Panc1 (cell line): ENCODE measurements around the gene MLKL. TPM values are rescaled to one million over a fixed set of nuclear protein-coding genes. Genes with fewer than 3 reads are reported as not detected.

ENCODE experiments used
- ATAC-seq: fragments of 200-7000 bp; cut with Tn5 transposase; 2 replicates; pipeline ENCODE4 v1.9.1; 2020; ENCODE audit warnings: mild to moderate bottlenecking, moderate library complexity
- BruUV-seq: library from RNA; stranded (reverse); fragments of 400-500 nt; replicated peaks from 2 replicates; lab custom pipeline; 2021; lab: Mats Ljungman, UMichigan
- CTCF ChIA-PET: fragments of 300-600 bp; sonication (Branson Sonifier 250); formaldehyde crosslinking; loops from one replicate; lab custom pipeline; 2022; ENCODE audit warnings: antibody characterized with exemption; lab: Charles Lee
- POLR2A ChIA-PET: fragments of 300-600 bp; sonication (Branson Sonifier 250); formaldehyde crosslinking; loops from one replicate; lab custom pipeline; 2022; ENCODE audit warnings: antibody characterized with exemption; lab: Charles Lee
- DNase-seq: peaks from one replicate; pipeline ENCODE4 v3.0.0-alpha.2; 2010; ENCODE audit warnings: low read depth, low spot score
- H3K27ac ChIP-seq: 2 replicates; pipeline ENCODE4 v1.5.1; 2011; ENCODE audit warnings: mild to moderate bottlenecking, low read length, inconsistent platforms
- H3K27me3 ChIP-seq: fragments of 200-500 bp; sonication (Bioruptor generic); 2 replicates; pipeline ENCODE4 v1.6.0; 2014; ENCODE audit warnings: low read length, inconsistent platforms; ENCODE audit not compliant: control insufficient read depth, insufficient read depth
- H3K36me3 ChIP-seq: fragments of 200-500 bp; sonication (Bioruptor generic); 2 replicates; pipeline ENCODE4 v1.5.1; 2014; ENCODE audit warnings: inconsistent platforms, mild to moderate bottlenecking, low read length, moderate library complexity; ENCODE audit not compliant: control insufficient read depth, insufficient read depth
- H3K4me1 ChIP-seq: 2 replicates; pipeline ENCODE4 v1.5.1; 2011; ENCODE audit warnings: inconsistent platforms, mild to moderate bottlenecking, low read length, moderate library complexity; ENCODE audit not compliant: control insufficient read depth, insufficient read depth
- H3K4me3 ChIP-seq, 2 experiments: 2 replicates each; pipeline ENCODE4 v1.5.1; 2011 to 2012; ENCODE audit warnings: low read depth in 2 of 2, low read length in 2 of 2, mild to moderate bottlenecking in 2 of 2, inconsistent platforms in 1 of 2, moderate library complexity in 1 of 2
- H3K9me3 ChIP-seq: fragments of 200-500 bp; sonication (Bioruptor generic); 2 replicates; pipeline ENCODE4 v1.5.1; 2014; ENCODE audit warnings: low read depth, mild to moderate bottlenecking, inconsistent platforms, low read length, moderate library complexity; ENCODE audit not compliant: control insufficient read depth, insufficient read depth
- CTCF ChIP-seq: fragments of 450-650 bp; IDR thresholded peaks from 2 replicates; pipeline ENCODE4 v1.5.1; 2017; ENCODE audit warnings: mild to moderate bottlenecking
- POLR2AphosphoS5 ChIP-seq: IDR thresholded peaks from 2 replicates; pipeline ENCODE4 v1.6.1; 2012; ENCODE audit warnings: mild to moderate bottlenecking, low read depth, low read length, moderate library complexity
- REST ChIP-seq, 2 experiments: IDR thresholded peaks; 2 replicates each; pipeline ENCODE4 v1.6.1; 2011 to 2012; ENCODE audit warnings: low read depth in 2 of 2, control low read depth in 1 of 2, low read length in 1 of 2, mild to moderate bottlenecking in 1 of 2, moderate library complexity in 1 of 2; ENCODE audit not compliant: insufficient read depth in 1 of 2
- SIN3A ChIP-seq: IDR thresholded peaks from 2 replicates; pipeline ENCODE4 v1.6.1; 2012; ENCODE audit warnings: low read depth, mild to moderate bottlenecking, low read length, moderate library complexity, borderline replicate concordance; ENCODE audit not compliant: insufficient read depth
- TCF7L2 ChIP-seq: IDR thresholded peaks from 2 replicates; pipeline ENCODE4 v1.6.1; 2011; ENCODE audit warnings: mild to moderate bottlenecking, low read depth, low read length, inconsistent platforms
- in situ Hi-C: cut with HindIII; loops from 2 replicates; pipeline ENCODE4 v1.10.0; 2016; ENCODE audit warnings: low sequenced_read_pairs, low pct_unique_long_range_greater_than_20kb
- intact Hi-C: fragments of 100-400 bp; cut with micrococcal nuclease; formaldehyde crosslinking; loops from one replicate; pipeline ENCODE4 v1.10.0; 2022; ENCODE audit not compliant: unreplicated experiment
- total RNA-seq: library from RNA; stranded (reverse); gene quantifications from one replicate; pipeline ENCODE4 v1.2.1, GENCODE V29; 2021; ENCODE audit not compliant: unreplicated experiment

Gene MLKL
- total RNA-seq, 1 experiment from 2014 or later, result 4.8 TPM

- Histone ChIP-seq H3K4me3 (no peak overlapping the region), H3K27me3 (no peaks in the 10 kb centered on the region), H3K9me3 (no peaks in the 10 kb centered on the region), H3K4me1 (no peaks in the 10 kb centered on the region), H3K27ac (no peak overlapping the region), H3K36me3 (no peaks in the 10 kb centered on the region)
- in situ Hi-C loops, result no loop called here
- ATAC-seq, result no peak
- intact Hi-C loops, result no loop called here
- TF ChIP-seq CTCF (no peak), TCF7L2 (no peak), POLR2AphosphoS5 (no peak), SIN3A (no peak), REST (IDR thresholded peaks at IDR 0.05; ENCODE audit: insufficient read depth in 1 of 2, low read depth in 2 of 2, low read length in 1 of 2) (no peak)
- no peak for DNase-seq
- CTCF ChIA-PET, result interaction anchor here (0.6 kb wide), 1 partner anchor 31 kb away, joined by 3 read pairs; no protein-coding TSS in a partner anchor
- no TSS peak for BruUV-seq
- POLR2A ChIA-PET, result no interaction called here
These were observed 17.5 kb upstream of the MLKL start for GRCh38 chr16:74718140-74718539.

- ATAC-seq (no peak), DNase-seq (no peak)
- Histone ChIP-seq H3K27ac (no peak overlapping the region), H3K4me3 (no peak overlapping the region), H3K36me3 (no peaks in the 10 kb centered on the region), H3K27me3 (no peaks in the 10 kb centered on the region), H3K9me3 (no peaks in the 10 kb centered on the region), H3K4me1 (no peaks in the 10 kb centered on the region)
- in situ Hi-C loops, result no loop called here
- no peak for TF ChIP-seq CTCF
- TF ChIP-seq REST (IDR thresholded peaks at IDR 0.05; ENCODE audit: insufficient read depth in 1 of 2, low read depth in 2 of 2, low read length in 1 of 2), result no peak
- TF ChIP-seq SIN3A, result no peak
- no peak for TF ChIP-seq TCF7L2
- TF ChIP-seq POLR2AphosphoS5, result no peak
- CTCF ChIA-PET, result no interaction called here
- intact Hi-C loops, result no loop called here
- BruUV-seq, result no TSS peak
- POLR2A ChIA-PET, result no interaction called here
These were observed 16.7 kb upstream of the MLKL start for GRCh38 chr16:74717367-74717766.
